ENCODE measurements around the gene HSPA1A. TPM values are rescaled to one million over a fixed set of nuclear protein-coding genes. Genes with fewer than 3 reads are reported as not detected.
A peak's percentile ranks its signal among the peaks of the same experiment; 100 is the strongest.
"Not testable (repeated sequence)": the region's sequence is repeated elsewhere in the genome, so short reads cannot be mapped to it uniquely, and the experiment has no call there.

The HSPA1A gene
- total RNA-seq, 2 donors from 2014 or later = 230 to 440 TPM

DNA sequence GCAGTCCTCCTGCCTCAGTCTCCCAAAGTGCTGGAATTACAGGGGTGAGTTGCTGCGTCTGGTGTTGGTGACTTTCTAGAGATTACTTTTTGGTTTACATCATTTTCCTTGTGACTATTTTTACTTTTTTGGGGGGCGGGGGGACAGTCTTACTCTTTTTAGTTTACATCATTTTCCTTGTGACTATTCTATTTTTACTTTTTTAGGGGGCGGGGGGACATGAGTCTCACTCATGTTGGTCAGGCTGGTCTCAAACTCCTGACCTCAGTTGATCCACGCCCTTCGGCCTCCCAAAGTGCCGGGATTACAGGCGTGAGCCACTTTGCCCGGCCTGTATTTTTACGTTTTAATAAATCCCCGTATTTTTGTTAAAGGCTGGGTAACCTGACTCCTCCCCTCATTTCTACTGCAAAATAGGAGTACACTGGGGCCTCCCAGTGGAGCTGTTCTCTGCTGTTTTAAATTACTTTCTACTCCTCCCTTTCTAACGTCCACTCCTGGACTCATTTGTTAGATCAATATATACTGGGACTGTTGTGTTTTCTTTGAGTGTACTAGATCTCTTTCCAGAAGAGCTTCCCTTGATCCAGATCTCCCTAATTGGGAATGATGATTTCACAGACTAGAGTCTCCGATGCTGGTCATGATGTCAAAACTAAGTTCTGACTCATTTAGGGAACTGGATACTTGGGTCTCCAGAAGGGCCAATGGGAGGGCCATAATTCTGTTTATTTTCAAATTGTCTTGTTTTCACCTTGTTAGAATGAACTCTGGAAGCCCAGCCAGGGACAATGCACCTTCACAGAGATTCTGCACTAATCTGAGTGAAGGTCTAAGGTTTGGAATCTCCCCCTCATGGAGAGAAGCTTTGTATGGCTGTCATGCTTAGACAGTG, 21.4 kb downstream of the HSPA1A start:
- H3K9me3 ChIP-seq = no peaks in the 10 kb centered on the region
- peak overlapping the region; percentile 97 for H3K27ac ChIP-seq
- peaks cover 0 to 3% of the 10 kb centered on the region in 2 donors for H3K36me3 ChIP-seq
- no peak for DNase-seq (ENCODE audit: low spot score)
- intact Hi-C loops (cut with DNase I) = no loop called here
- 18% methylated on average over 12 of the region's 12 CpGs for WGBS
- peaks cover 15% of the 10 kb centered on the region for H3K4me1 ChIP-seq (replicated peaks)
- no peaks in the 10 kb centered on the region for H3K27me3 ChIP-seq (replicated peaks; ENCODE audit: insufficient read depth)
- no peak for TF ChIP-seq POLR2A (IDR thresholded peaks at IDR 0.05)
- TF ChIP-seq, protein P1, sequence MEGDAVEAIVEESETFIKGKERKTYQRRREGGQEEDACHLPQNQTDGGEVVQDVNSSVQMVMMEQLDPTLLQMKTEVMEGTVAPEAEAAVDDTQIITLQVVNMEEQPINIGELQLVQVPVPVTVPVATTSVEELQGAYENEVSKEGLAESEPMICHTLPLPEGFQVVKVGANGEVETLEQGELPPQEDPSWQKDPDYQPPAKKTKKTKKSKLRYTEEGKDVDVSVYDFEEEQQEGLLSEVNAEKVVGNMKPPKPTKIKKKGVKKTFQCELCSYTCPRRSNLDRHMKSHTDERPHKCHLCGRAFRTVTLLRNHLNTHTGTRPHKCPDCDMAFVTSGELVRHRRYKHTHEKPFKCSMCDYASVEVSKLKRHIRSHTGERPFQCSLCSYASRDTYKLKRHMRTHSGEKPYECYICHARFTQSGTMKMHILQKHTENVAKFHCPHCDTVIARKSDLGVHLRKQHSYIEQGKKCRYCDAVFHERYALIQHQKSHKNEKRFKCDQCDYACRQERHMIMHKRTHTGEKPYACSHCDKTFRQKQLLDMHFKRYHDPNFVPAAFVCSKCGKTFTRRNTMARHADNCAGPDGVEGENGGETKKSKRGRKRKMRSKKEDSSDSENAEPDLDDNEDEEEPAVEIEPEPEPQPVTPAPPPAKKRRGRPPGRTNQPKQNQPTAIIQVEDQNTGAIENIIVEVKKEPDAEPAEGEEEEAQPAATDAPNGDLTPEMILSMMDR (IDR thresholded peaks at IDR 0.05) = peak in 1 of 4 experiments; percentile 19
- peak overlapping the region; percentile 70 to 80 for H3K4me3 ChIP-seq

DNA sequence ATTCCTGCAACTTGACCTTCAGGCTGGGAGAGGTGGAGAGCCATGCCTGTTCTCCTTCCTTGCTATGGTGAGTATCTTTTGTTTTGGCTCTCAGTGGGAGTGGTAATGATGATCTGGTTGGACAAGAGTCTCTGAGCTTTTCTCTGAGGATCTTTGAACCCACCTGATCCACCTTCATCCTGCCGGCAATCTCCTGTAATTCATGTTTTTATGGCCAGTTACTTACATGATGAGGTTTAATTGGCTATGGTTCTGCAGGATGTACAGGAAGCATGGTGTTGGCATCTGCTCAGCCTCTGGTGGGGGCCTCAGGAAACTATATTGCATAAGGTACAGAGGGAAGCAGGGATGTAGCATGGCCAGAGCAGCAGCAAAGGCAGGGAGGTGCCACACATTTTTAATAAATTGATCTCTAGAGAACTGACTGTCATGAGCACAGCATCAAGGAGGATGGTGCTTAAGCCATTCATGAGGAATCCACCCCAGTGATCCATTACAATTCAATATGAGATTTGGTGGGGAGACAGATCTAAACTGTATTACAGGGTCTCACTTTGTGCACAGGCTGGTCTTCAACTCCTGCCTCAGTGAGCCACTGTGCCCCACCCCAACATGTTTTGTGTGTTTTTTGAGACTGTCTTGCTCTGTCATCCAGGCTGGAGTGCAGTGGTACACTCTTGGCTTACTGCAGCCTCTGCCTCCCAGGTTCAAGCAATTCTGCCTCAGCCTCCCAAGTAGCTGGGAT, 22.2 kb downstream of the HSPA1A start:
- WGBS = 6% methylated on average over 1 of the region's 1 CpG
- Histone ChIP-seq H3K4me1 (replicated peaks) (peaks cover 14% of the 10 kb centered on the region), H3K27me3 (replicated peaks; ENCODE audit: insufficient read depth) (no peaks in the 10 kb centered on the region), H3K36me3 (peaks cover 0 to 3% of the 10 kb centered on the region in 2 donors), H3K4me3 (peak overlapping the region in 1 of 2 donors; percentile 80), H3K27ac (peak overlapping the region; percentile 97), H3K9me3 (no peaks in the 10 kb centered on the region)
- TF ChIP-seq, protein P1 (IDR thresholded peaks at IDR 0.05) = no peak
- no peak for TF ChIP-seq POLR2AphosphoS5 (IDR thresholded peaks at IDR 0.05)
- no peak for TF ChIP-seq POLR2A (IDR thresholded peaks at IDR 0.05)
- no peak for DNase-seq (ENCODE audit: low spot score)
- intact Hi-C loops (cut with DNase I) = no loop called here

DNA sequence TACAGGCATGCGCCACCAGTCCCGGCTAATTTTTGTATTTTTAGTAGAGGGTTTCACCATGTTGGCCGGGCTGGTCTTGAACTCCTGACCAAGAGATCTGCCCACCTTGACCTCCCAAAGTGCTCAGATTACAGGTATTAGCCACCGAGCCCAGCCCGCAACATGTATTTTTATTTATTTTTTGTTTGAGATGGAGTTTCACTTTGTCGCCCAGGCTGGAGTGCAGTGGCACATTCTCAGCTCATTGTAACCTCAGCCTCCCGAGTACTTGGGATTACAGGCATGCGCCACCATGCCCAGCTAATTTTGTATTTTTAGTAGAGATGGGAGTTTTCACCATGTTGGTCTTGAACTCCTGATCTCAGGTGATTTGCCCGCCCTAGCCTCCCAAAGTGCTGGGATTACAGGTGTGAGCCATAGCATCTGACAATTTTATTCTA, 22.8 kb downstream of the HSPA1A start:
- DNase-seq (ENCODE audit: low spot score); H3K27me3 ChIP-seq (replicated peaks; ENCODE audit: insufficient read depth); intact Hi-C loops (cut with DNase I); H3K9me3 ChIP-seq; H3K36me3 ChIP-seq; H3K4me3 ChIP-seq; H3K27ac ChIP-seq: not testable (repeated sequence)
- WGBS = 87% methylated on average over 9 of the region's 9 CpGs
- peaks cover 14% of the 10 kb centered on the region for H3K4me1 ChIP-seq (replicated peaks)

DNA sequence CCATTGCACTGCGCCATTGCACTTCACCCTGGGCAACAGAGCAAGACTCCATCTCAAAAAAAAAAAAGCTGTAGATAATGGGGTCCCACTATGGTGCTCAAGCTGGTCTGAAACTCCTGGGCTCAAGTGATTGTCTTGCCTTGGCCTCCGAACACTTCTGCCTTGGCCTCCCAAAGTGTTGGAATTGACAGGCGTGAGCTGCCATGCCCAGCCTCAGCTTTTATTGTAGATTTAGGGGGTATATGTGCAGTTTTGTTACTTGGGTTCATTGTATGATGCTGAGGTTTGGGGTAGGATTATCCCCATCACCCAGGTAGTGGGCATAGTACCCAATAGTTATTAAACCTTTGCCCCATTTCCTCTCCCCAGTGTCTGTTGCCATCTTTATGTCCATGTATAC, 23.6 kb downstream of the HSPA1A start:
- TF ChIP-seq, protein P1 (IDR thresholded peaks at IDR 0.05) = no peak
- no peak for TF ChIP-seq POLR2A (IDR thresholded peaks at IDR 0.05)
- TF ChIP-seq POLR2AphosphoS5 (IDR thresholded peaks at IDR 0.05) = no peak
- peaks cover 0 to 3% of the 10 kb centered on the region in 2 donors for H3K36me3 ChIP-seq
- no peak for DNase-seq (ENCODE audit: low spot score)
- peaks cover 14% of the 10 kb centered on the region for H3K4me1 ChIP-seq (replicated peaks)
- no peak overlapping the region for H3K4me3 ChIP-seq
- H3K9me3 ChIP-seq = no peaks in the 10 kb centered on the region
- H3K27me3 ChIP-seq (replicated peaks; ENCODE audit: insufficient read depth) = no peaks in the 10 kb centered on the region
- 93% methylated on average over 3 of the region's 3 CpGs for WGBS
- intact Hi-C loops (cut with DNase I) = no loop called here
- H3K27ac ChIP-seq = no peak overlapping the region

DNA sequence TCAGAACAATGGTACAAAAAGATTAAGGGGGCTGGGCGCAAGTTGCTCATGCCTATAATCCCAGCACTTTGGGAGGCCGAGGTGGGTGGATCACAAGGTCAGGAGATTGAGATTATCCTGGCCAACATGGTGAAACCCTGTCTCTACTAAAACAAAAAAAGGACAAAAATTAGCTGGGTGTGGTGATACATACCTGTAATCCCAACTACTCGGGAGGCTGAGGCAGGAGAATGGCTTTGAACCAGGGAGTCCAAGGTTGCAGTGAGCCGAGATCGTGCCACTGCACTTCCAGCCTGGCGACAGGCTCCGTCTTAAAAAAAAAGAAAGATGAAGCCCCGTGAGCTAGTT, 24.4 kb downstream of the HSPA1A start:
- 88% methylated on average over 8 of the region's 8 CpGs for WGBS

More for the DNA sequence above, 24.4 kb downstream of the HSPA1A start:
- H3K36me3 ChIP-seq; H3K4me3 ChIP-seq; H3K27me3 ChIP-seq (replicated peaks; ENCODE audit: insufficient read depth); H3K9me3 ChIP-seq; H3K27ac ChIP-seq; intact Hi-C loops (cut with DNase I); DNase-seq (ENCODE audit: low spot score): not testable (repeated sequence)
- peaks cover 14% of the 10 kb centered on the region for H3K4me1 ChIP-seq (replicated peaks)

Measured in prostate gland (tissue), 2 donors.